ENCODE results near the gene C5AR1.
"Not testable (repeated sequence)": the region's sequence is repeated elsewhere in the genome, so short reads cannot be mapped to it uniquely, and the experiment has no call there.

The C5AR1 gene

GRCh38 chr19:47309608-47310007, at the start of gene C5AR1:
Gene C5AR1, plus strand, starts transcription at chr19:47309861. Its CDS starts 35 bp downstream, at chr19:47309896.
- Mint-ChIP-seq H3K27ac (peak within 1 kb of the TSS in 1 of 2 donors; percentile 97), H3K9me3 (no peaks in the 10 kb centered on the region), H3K4me1 (peaks cover 5% of the 10 kb centered on the region), H3K4me3 (no peak within 1 kb of the TSS), H3K27me3 (peaks cover 52% of the 10 kb centered on the region)
- DNase-seq: no peak
- no peak for ATAC-seq

GRCh38 chr19:47260476-47260875, 49.2 kb upstream of the C5AR1 start:
- DNase-seq (no peak), ATAC-seq (no peak)
- Mint-ChIP-seq H3K4me1 (peaks cover 50% of the 10 kb centered on the region), H3K27ac (no peak overlapping the region), H3K4me3 (no peak overlapping the region), H3K27me3 (no peaks in the 10 kb centered on the region), H3K9me3 (no peaks in the 10 kb centered on the region)

GRCh38 chr19:47261946-47262793, 47.5 kb upstream of the C5AR1 start:
- not testable (repeated sequence) for H3K27me3 Mint-ChIP-seq, DNase-seq, H3K9me3 Mint-ChIP-seq, ATAC-seq, H3K4me3 Mint-ChIP-seq
- Mint-ChIP-seq H3K4me1 (peaks cover 39% of the 10 kb centered on the region), H3K27ac (peak overlapping the region in 1 of 2 donors; percentile 23)

- ATAC-seq (peak; percentile 39), DNase-seq (no peak)
- Mint-ChIP-seq H3K27me3 (no peaks in the 10 kb centered on the region), H3K4me1 (peaks cover 15% of the 10 kb centered on the region), H3K4me3 (no peak overlapping the region), H3K9me3 (no peaks in the 10 kb centered on the region), H3K27ac (no peak overlapping the region)
These were observed 45.0 kb upstream of the C5AR1 start for GRCh38 chr19:47264629-47265028.

- Mint-ChIP-seq H3K27me3 (no peaks in the 10 kb centered on the region), H3K27ac (no peak overlapping the region), H3K4me1 (peaks cover 8% of the 10 kb centered on the region), H3K4me3 (no peak overlapping the region), H3K9me3 (no peaks in the 10 kb centered on the region)
- ATAC-seq (no peak), DNase-seq (no peak)
These were observed 43.2 kb upstream of the C5AR1 start for GRCh38 chr19:47266401-47266941.

GRCh38 chr19:47267350-47267759, 42.3 kb upstream of the C5AR1 start:
- ATAC-seq (no peak), DNase-seq (no peak)
- H3K4me1 Mint-ChIP-seq: peaks cover 14% of the 10 kb centered on the region
- no peaks in the 10 kb centered on the region for H3K9me3 Mint-ChIP-seq
- no peak overlapping the region for H3K4me3 Mint-ChIP-seq
- H3K27me3 Mint-ChIP-seq: no peaks in the 10 kb centered on the region
- H3K27ac Mint-ChIP-seq: no peak overlapping the region

- Mint-ChIP-seq H3K27ac (peak overlapping the region in 1 of 2 donors; percentile 48), H3K4me3 (no peak overlapping the region), H3K27me3 (no peaks in the 10 kb centered on the region), H3K9me3 (no peaks in the 10 kb centered on the region), H3K4me1 (peaks cover 21% of the 10 kb centered on the region)
- DNase-seq (no peak), ATAC-seq (no peak)
These were observed 41.6 kb upstream of the C5AR1 start for GRCh38 chr19:47268028-47268427.

GRCh38 chr19:47269596-47269995, 40.1 kb upstream of the C5AR1 start:
- Mint-ChIP-seq H3K27me3 (no peaks in the 10 kb centered on the region), H3K4me3 (no peak overlapping the region), H3K9me3 (no peaks in the 10 kb centered on the region), H3K4me1 (peaks cover 22% of the 10 kb centered on the region), H3K27ac (no peak overlapping the region)
- no peak for DNase-seq
- no peak for ATAC-seq

GRCh38 chr19:47270408-47270807, 39.3 kb upstream of the C5AR1 start:
- H3K27ac Mint-ChIP-seq: no peak overlapping the region
- H3K4me1 Mint-ChIP-seq: peaks cover 26% of the 10 kb centered on the region
- no peak overlapping the region for H3K4me3 Mint-ChIP-seq
- DNase-seq: no peak
- no peak for ATAC-seq
- no peaks in the 10 kb centered on the region for H3K9me3 Mint-ChIP-seq
- H3K27me3 Mint-ChIP-seq: no peaks in the 10 kb centered on the region

- Mint-ChIP-seq H3K27ac (peak overlapping the region in 1 of 2 donors; percentile 65), H3K9me3 (no peaks in the 10 kb centered on the region), H3K4me1 (peaks cover 33% of the 10 kb centered on the region), H3K4me3 (no peak overlapping the region), H3K27me3 (no peaks in the 10 kb centered on the region)
- ATAC-seq (no peak), DNase-seq (no peak)
These were observed 37.7 kb upstream of the C5AR1 start for GRCh38 chr19:47271949-47272348.

GRCh38 chr19:47272448-47273312, 37.0 kb upstream of the C5AR1 start:
- no peak for ATAC-seq
- no peak for DNase-seq

GRCh38 chr19:47273313-47274070, 36.2 kb upstream of the C5AR1 start:
- ATAC-seq: peak; percentile 82
- no peaks in the 10 kb centered on the region for H3K9me3 Mint-ChIP-seq
- DNase-seq: peak; percentile 89 to 91
- peak overlapping the region; percentile 91 to 97 for H3K4me3 Mint-ChIP-seq
- H3K4me1 Mint-ChIP-seq: peaks cover 33% of the 10 kb centered on the region
- H3K27ac Mint-ChIP-seq: peak overlapping the region; percentile 93 to 99
- no peaks in the 10 kb centered on the region for H3K27me3 Mint-ChIP-seq

More at GRCh38 chr19:47272448-47273312, 37.0 kb upstream of the C5AR1 start:
- no peaks in the 10 kb centered on the region for H3K27me3 Mint-ChIP-seq
- peak overlapping the region; percentile 91 to 97 for H3K4me3 Mint-ChIP-seq
- H3K4me1 Mint-ChIP-seq: peaks cover 33% of the 10 kb centered on the region
- no peaks in the 10 kb centered on the region for H3K9me3 Mint-ChIP-seq
- peak overlapping the region; percentile 59 to 93 for H3K27ac Mint-ChIP-seq

- DNase-seq: peak; percentile 98 to 100
- Mint-ChIP-seq H3K27me3 (no peaks in the 10 kb centered on the region), H3K4me1 (peaks cover 33% of the 10 kb centered on the region)
These were observed 35.4 kb upstream of the C5AR1 start, which contains the start of gene INAFM1 for GRCh38 chr19:47274071-47274890. Gene INAFM1, plus strand, starts transcription at chr19:47274885. Its CDS starts 35 bp downstream, at chr19:47274920.

More at GRCh38 chr19:47274071-47274890, 35.4 kb upstream of the C5AR1 start, which contains the start of gene INAFM1:
- peak; percentile 80 for ATAC-seq
- Mint-ChIP-seq H3K9me3 (no peaks in the 10 kb centered on the region), H3K4me3 (peak within 1 kb of the TSS; percentile 91 to 97), H3K27ac (peak within 1 kb of the TSS; percentile 93 to 99)
